ENCODE measurements around the gene RAD23B.
A peak's percentile ranks its signal among the peaks of the same experiment; 100 is the strongest.

The RAD23B gene

DNA sequence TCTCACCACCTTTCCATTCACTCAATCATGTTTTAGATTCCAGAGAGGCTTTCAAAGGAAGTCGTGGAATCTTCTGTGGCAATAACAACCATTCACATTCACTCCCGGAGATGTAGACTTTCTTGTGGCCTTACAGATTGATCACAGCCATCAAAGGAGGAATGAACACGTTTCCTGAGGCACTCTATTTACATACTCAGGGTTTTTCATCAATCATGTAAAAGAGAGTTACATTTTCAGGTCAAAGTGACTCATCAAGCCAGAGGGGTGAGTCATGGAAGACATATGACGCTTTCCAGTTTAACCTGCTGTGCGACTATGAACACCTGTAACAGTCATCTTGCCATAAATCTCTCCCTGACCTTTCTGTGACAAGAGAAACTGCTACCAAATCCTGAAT lies 39.3 kb upstream of the RAD23B start:
- TF ChIP-seq, protein P1, sequence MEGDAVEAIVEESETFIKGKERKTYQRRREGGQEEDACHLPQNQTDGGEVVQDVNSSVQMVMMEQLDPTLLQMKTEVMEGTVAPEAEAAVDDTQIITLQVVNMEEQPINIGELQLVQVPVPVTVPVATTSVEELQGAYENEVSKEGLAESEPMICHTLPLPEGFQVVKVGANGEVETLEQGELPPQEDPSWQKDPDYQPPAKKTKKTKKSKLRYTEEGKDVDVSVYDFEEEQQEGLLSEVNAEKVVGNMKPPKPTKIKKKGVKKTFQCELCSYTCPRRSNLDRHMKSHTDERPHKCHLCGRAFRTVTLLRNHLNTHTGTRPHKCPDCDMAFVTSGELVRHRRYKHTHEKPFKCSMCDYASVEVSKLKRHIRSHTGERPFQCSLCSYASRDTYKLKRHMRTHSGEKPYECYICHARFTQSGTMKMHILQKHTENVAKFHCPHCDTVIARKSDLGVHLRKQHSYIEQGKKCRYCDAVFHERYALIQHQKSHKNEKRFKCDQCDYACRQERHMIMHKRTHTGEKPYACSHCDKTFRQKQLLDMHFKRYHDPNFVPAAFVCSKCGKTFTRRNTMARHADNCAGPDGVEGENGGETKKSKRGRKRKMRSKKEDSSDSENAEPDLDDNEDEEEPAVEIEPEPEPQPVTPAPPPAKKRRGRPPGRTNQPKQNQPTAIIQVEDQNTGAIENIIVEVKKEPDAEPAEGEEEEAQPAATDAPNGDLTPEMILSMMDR (conservative IDR thresholded peaks at IDR 0.05; ENCODE audit: low read depth, low read length) = no peak
- H3K4me3 ChIP-seq (ENCODE audit: low read length) = no peak overlapping the region
- peak; percentile 32 for DNase-seq (ENCODE audit: low read depth)

DNA sequence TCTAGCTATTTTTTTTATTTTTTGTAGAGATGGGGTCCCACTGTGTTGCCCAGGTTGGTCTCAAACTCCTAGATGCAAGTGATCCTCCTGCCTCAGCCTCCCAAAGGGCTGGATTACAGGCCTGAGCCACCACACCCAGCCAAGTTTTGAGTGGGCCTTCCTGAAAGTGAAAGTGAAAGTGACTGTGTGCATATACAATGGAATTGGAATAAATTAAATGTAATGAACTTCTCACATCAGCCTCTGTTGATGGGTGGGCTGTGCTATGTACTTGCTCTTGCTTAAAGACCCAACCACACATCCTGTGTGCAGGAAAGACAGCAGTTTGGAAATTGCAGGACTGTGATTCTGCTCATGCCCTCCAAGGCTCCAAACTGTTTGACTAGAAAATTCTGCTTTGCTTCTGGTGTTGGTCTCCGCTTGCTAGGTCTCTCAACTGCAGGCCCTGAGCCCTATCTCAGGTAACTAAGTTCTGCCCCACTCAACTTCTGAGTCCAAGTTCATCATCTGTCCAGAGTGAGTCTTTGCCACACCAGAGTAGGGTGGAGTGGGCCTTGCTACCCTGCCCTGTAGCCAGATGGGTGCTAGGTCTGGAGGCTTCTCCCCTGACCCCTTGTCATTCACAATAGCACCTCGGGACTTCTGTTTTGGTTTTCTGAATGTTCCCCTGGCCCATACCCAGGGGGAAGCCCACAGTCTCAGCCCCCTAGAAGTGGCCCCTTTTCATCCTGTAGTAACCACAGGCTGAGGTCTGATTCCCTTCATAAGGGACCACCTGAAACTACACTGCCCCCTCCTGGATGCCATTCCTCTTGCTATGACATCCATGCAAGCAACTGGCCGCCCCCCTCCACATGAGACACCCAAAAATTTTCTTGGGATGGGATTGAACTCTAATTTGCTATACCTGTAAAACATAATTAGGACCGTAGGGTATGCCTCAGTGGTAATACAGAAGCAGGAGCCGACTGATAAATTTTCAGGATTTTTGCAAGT lies 36.5 kb upstream of the RAD23B start:
- DNase-seq (ENCODE audit: low read depth) = no peak
- TF ChIP-seq, protein P1 (conservative IDR thresholded peaks at IDR 0.05; ENCODE audit: low read depth, low read length) = peak; percentile 32

GRCh38 chr9:107248714-107249113 lies 34.4 kb upstream of the RAD23B start:
- TF ChIP-seq, protein P1 (conservative IDR thresholded peaks at IDR 0.05; ENCODE audit: low read depth, low read length) = no peak
- H3K4me3 ChIP-seq (ENCODE audit: low read length) = no peak overlapping the region
- DNase-seq (ENCODE audit: low read depth) = no peak

More for the DNA sequence above, 36.5 kb upstream of the RAD23B start:
- no peak overlapping the region for H3K4me3 ChIP-seq (ENCODE audit: low read length)

- no peak for DNase-seq (ENCODE audit: low read depth)
- H3K4me3 ChIP-seq (ENCODE audit: low read length) = no peak overlapping the region
- TF ChIP-seq, protein P1 (conservative IDR thresholded peaks at IDR 0.05; ENCODE audit: low read depth, low read length) = no peak
These were observed 33.9 kb upstream of the RAD23B start for GRCh38 chr9:107249131-107249533.

- TF ChIP-seq, protein P1 (conservative IDR thresholded peaks at IDR 0.05; ENCODE audit: low read depth, low read length) = no peak
- H3K4me3 ChIP-seq (ENCODE audit: low read length) = no peak overlapping the region
- DNase-seq (ENCODE audit: low read depth) = no peak
These were observed 33.3 kb upstream of the RAD23B start for GRCh38 chr9:107249665-107250285.

GRCh38 chr9:107251756-107252322 lies 31.2 kb upstream of the RAD23B start:
- H3K4me3 ChIP-seq (ENCODE audit: low read length) = no peak overlapping the region
- TF ChIP-seq, protein P1 (conservative IDR thresholded peaks at IDR 0.05; ENCODE audit: low read depth, low read length) = no peak
- DNase-seq (ENCODE audit: low read depth) = no peak

Data from retinal pigment epithelial cell (primary cell).